ENCODE measurements around the gene ZDHHC7. TPM values are rescaled to one million over a fixed set of nuclear protein-coding genes. Genes with fewer than 3 reads are reported as not detected.

The ZDHHC7 gene
- total and polyA plus RNA-seq, 2 of the 8 experiments (the other 6 are each of a cell fraction or from before 2014, with no cell fraction given), result 40.5 to 56.3 TPM

GRCh38 chr16:84970447-84971127 is 40.7 kb downstream of the ZDHHC7 start (continued):
- TF ChIP-seq ATF3 (IDR thresholded peaks at IDR 0.05; ENCODE audit: insufficient read depth, low read depth, low read length) (no peak), SP1 (IDR thresholded peaks at IDR 0.05; ENCODE audit: low read depth, low read length) (no peak), SP2 (IDR thresholded peaks at IDR 0.05; ENCODE audit: low read length) (no peak), SIN3A (conservative IDR thresholded peaks at IDR 0.05 in 1 of 2, IDR thresholded peaks at IDR 0.05 in 1 of 2; ENCODE audit: low read depth in 1 of 2, low read length in 2 of 2) (no peak), NRF1 (IDR thresholded peaks at IDR 0.05; ENCODE audit: low read depth, low read length) (no peak), CREB1 (IDR thresholded peaks at IDR 0.05) (peak; percentile 43; the same call in 1 of the 2 replicates), TBP (IDR thresholded peaks at IDR 0.05; ENCODE audit: low read depth, low read length) (no peak), ZNF274 (IDR thresholded peaks at IDR 0.05; ENCODE audit: borderline replicate concordance, extremely low read depth, low read length) (no peak), TAF1 (IDR thresholded peaks at IDR 0.05; ENCODE audit: low read depth, low read length) (no peak), JUN (IDR thresholded peaks at IDR 0.05; ENCODE audit: low read depth, low read length) (no peak), E2F6 (IDR thresholded peaks at IDR 0.05) (no peak), KDM5A (IDR thresholded peaks at IDR 0.05; ENCODE audit: low read length) (no peak), PHF8 (conservative IDR thresholded peaks at IDR 0.05; ENCODE audit: low read depth, low read length) (no peak), CTCF (IDR thresholded peaks at IDR 0.05; ENCODE audit: control extremely low read depth in 1 of 3, insufficient read depth in 1 of 3, low read depth in 1 of 3, low read length in 3 of 3) (peak; percentile 86 to 96 (median 95)), CBX5 (IDR thresholded peaks at IDR 0.05; ENCODE audit: low read depth, low read length) (no peak), NANOG (IDR thresholded peaks at IDR 0.05; ENCODE audit: insufficient read depth, low read depth, low read length, poor library complexity, severe bottlenecking) (no peak)
- TF ChIP-seq, protein P1, sequence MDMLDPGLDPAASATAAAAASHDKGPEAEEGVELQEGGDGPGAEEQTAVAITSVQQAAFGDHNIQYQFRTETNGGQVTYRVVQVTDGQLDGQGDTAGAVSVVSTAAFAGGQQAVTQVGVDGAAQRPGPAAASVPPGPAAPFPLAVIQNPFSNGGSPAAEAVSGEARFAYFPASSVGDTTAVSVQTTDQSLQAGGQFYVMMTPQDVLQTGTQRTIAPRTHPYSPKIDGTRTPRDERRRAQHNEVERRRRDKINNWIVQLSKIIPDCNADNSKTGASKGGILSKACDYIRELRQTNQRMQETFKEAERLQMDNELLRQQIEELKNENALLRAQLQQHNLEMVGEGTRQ (IDR thresholded peaks at IDR 0.05; ENCODE audit: low read length), result no peak
- TF ChIP-seq, protein P2, sequence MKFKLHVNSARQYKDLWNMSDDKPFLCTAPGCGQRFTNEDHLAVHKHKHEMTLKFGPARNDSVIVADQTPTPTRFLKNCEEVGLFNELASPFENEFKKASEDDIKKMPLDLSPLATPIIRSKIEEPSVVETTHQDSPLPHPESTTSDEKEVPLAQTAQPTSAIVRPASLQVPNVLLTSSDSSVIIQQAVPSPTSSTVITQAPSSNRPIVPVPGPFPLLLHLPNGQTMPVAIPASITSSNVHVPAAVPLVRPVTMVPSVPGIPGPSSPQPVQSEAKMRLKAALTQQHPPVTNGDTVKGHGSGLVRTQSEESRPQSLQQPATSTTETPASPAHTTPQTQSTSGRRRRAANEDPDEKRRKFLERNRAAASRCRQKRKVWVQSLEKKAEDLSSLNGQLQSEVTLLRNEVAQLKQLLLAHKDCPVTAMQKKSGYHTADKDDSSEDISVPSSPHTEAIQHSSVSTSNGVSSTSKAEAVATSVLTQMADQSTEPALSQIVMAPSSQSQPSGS (IDR thresholded peaks at IDR 0.05; ENCODE audit: low read length), result no peak

All from H1 (cell line).